Measurements from ENCODE around the gene OR10K1.

DNA sequence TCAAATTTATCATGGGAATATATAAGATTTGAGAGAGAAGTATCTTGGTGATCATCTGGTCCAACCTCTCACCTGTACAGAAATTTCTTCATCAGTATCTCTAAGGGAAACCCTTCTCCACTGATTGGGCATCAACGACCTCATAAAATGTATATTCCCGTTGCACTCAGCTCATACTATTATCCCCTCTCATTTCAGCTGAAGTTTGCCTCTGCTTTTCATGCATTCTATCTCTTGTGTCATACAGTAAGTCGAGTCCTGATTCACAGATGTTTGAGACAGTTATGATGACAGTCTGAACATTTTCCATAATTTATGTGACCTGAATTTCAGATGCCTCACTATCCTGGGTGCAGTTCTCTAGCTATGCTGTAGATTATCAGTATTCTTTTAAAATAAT is 31.4 kb downstream of the OR10K1 start:
- TF ChIP-seq, protein P1, sequence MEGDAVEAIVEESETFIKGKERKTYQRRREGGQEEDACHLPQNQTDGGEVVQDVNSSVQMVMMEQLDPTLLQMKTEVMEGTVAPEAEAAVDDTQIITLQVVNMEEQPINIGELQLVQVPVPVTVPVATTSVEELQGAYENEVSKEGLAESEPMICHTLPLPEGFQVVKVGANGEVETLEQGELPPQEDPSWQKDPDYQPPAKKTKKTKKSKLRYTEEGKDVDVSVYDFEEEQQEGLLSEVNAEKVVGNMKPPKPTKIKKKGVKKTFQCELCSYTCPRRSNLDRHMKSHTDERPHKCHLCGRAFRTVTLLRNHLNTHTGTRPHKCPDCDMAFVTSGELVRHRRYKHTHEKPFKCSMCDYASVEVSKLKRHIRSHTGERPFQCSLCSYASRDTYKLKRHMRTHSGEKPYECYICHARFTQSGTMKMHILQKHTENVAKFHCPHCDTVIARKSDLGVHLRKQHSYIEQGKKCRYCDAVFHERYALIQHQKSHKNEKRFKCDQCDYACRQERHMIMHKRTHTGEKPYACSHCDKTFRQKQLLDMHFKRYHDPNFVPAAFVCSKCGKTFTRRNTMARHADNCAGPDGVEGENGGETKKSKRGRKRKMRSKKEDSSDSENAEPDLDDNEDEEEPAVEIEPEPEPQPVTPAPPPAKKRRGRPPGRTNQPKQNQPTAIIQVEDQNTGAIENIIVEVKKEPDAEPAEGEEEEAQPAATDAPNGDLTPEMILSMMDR (IDR thresholded peaks at IDR 0.05): no peak
- TF ChIP-seq POLR2A (IDR thresholded peaks at IDR 0.05): no peak
